ENCODE results near the gene BMAL1.

Gene BMAL1

GRCh38 chr11:13349046-13349445 lies 71.5 kb downstream of the BMAL1 start:
- H3K9me3 ChIP-seq (ENCODE audit: control insufficient read depth, low read length): no peaks in the 10 kb centered on the region
- H3K27me3 ChIP-seq (replicated peaks; ENCODE audit: control insufficient read depth, insufficient read depth, low read length, poor library complexity, severe bottlenecking): no peaks in the 10 kb centered on the region
- no peak overlapping the region for H3K4me3 ChIP-seq (ENCODE audit: insufficient read depth, low read depth, low read length, poor library complexity, severe bottlenecking)
- H3K27ac ChIP-seq (ENCODE audit: insufficient read depth, low read length, poor library complexity, severe bottlenecking): no peak overlapping the region
- peaks cover 11% of the 10 kb centered on the region for H3K4me1 ChIP-seq (ENCODE audit: control insufficient read depth, insufficient read depth, low read length, poor library complexity, severe bottlenecking)
- H3K36me3 ChIP-seq (ENCODE audit: control insufficient read depth, insufficient read depth, low read length): peaks cover 20% of the 10 kb centered on the region
- no peak for DNase-seq

DNA sequence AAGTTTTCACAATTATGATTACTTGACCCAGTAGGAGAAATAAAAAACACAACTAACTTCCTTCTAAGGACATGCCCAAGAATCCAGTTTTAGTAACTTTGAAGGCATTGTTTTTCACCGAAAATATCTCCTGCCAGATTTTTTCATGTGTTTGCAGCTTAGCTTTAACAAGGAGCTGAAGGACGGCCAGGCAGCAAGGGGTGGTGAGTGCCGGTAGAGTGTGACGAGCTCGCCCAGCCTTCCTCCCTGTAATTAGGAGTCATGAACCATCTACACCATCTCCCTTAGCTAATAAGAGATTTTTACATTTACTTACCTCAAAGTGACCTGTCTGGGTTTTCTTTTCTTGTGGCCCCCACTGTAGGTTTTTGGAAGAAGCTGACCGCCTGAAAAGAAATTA lies 72.0 kb downstream of the BMAL1 start:
- H3K36me3 ChIP-seq (ENCODE audit: control insufficient read depth, insufficient read depth, low read length): peaks cover 26% of the 10 kb centered on the region

GRCh38 chr11:13352711-13353110 lies 75.1 kb downstream of the BMAL1 start:
- H3K36me3 ChIP-seq (ENCODE audit: control insufficient read depth, insufficient read depth, low read length): peaks cover 47% of the 10 kb centered on the region
- DNase-seq: no peak

More for the DNA sequence above, 72.0 kb downstream of the BMAL1 start:
- Histone ChIP-seq H3K27me3 (replicated peaks; ENCODE audit: control insufficient read depth, insufficient read depth, low read length, poor library complexity, severe bottlenecking) (no peaks in the 10 kb centered on the region), H3K4me1 (ENCODE audit: control insufficient read depth, insufficient read depth, low read length, poor library complexity, severe bottlenecking) (peaks cover 11% of the 10 kb centered on the region), H3K4me3 (ENCODE audit: insufficient read depth, low read depth, low read length, poor library complexity, severe bottlenecking) (no peak overlapping the region), H3K27ac (ENCODE audit: insufficient read depth, low read length, poor library complexity, severe bottlenecking) (no peak overlapping the region), H3K9me3 (ENCODE audit: control insufficient read depth, low read length) (no peaks in the 10 kb centered on the region)
- DNase-seq: no peak

DNA sequence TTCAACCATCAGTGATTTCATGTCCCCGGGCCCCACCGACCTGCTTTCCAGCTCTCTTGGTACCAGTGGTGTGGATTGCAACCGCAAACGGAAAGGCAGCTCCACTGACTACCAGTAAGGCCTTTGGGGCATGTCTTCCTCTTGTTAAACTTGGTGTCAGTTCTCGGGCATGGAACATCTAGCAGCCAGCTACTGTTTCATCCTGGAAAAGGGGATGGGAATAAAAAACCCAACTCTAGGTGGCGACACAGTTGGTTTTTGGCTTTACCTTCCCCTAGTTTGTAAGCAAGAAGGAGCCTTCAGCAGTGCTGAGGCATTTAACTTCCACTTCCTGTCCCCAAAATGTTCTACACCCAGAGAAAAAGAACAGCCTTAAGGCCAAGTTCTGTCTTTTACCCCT lies 76.7 kb downstream of the BMAL1 start:
- DNase-seq: no peak
- Histone ChIP-seq H3K36me3 (ENCODE audit: control insufficient read depth, insufficient read depth, low read length) (peaks cover 62% of the 10 kb centered on the region), H3K9me3 (ENCODE audit: control insufficient read depth, low read length) (no peaks in the 10 kb centered on the region), H3K27me3 (replicated peaks; ENCODE audit: control insufficient read depth, insufficient read depth, low read length, poor library complexity, severe bottlenecking) (no peaks in the 10 kb centered on the region), H3K27ac (ENCODE audit: insufficient read depth, low read length, poor library complexity, severe bottlenecking) (no peak overlapping the region), H3K4me1 (ENCODE audit: control insufficient read depth, insufficient read depth, low read length, poor library complexity, severe bottlenecking) (no peaks in the 10 kb centered on the region), H3K4me3 (ENCODE audit: insufficient read depth, low read depth, low read length, poor library complexity, severe bottlenecking) (no peak overlapping the region)

More at GRCh38 chr11:13352711-13353110, 75.1 kb downstream of the BMAL1 start:
- Histone ChIP-seq H3K4me3 (ENCODE audit: insufficient read depth, low read depth, low read length, poor library complexity, severe bottlenecking) (no peak overlapping the region), H3K9me3 (ENCODE audit: control insufficient read depth, low read length) (no peaks in the 10 kb centered on the region), H3K27me3 (replicated peaks; ENCODE audit: control insufficient read depth, insufficient read depth, low read length, poor library complexity, severe bottlenecking) (no peaks in the 10 kb centered on the region), H3K4me1 (ENCODE audit: control insufficient read depth, insufficient read depth, low read length, poor library complexity, severe bottlenecking) (peaks cover 8% of the 10 kb centered on the region), H3K27ac (ENCODE audit: insufficient read depth, low read length, poor library complexity, severe bottlenecking) (no peak overlapping the region)

- H3K4me1 ChIP-seq (ENCODE audit: control insufficient read depth, insufficient read depth, low read length, poor library complexity, severe bottlenecking): no peaks in the 10 kb centered on the region
- no peaks in the 10 kb centered on the region for H3K27me3 ChIP-seq (replicated peaks; ENCODE audit: control insufficient read depth, insufficient read depth, low read length, poor library complexity, severe bottlenecking)
- H3K36me3 ChIP-seq (ENCODE audit: control insufficient read depth, insufficient read depth, low read length): peaks cover 67% of the 10 kb centered on the region
- no peak for DNase-seq
- no peaks in the 10 kb centered on the region for H3K9me3 ChIP-seq (ENCODE audit: control insufficient read depth, low read length)
- H3K27ac ChIP-seq (ENCODE audit: insufficient read depth, low read length, poor library complexity, severe bottlenecking): no peak overlapping the region
- no peak overlapping the region for H3K4me3 ChIP-seq (ENCODE audit: insufficient read depth, low read depth, low read length, poor library complexity, severe bottlenecking)
Observed at GRCh38 chr11:13355191-13355590, 77.6 kb downstream of the BMAL1 start.

- no peaks in the 10 kb centered on the region for H3K27me3 ChIP-seq (replicated peaks; ENCODE audit: control insufficient read depth, insufficient read depth, low read length, poor library complexity, severe bottlenecking)
- DNase-seq: no peak
- no peak overlapping the region for H3K4me3 ChIP-seq (ENCODE audit: insufficient read depth, low read depth, low read length, poor library complexity, severe bottlenecking)
- peaks cover 78% of the 10 kb centered on the region for H3K36me3 ChIP-seq (ENCODE audit: control insufficient read depth, insufficient read depth, low read length)
- H3K4me1 ChIP-seq (ENCODE audit: control insufficient read depth, insufficient read depth, low read length, poor library complexity, severe bottlenecking): no peaks in the 10 kb centered on the region
- H3K27ac ChIP-seq (ENCODE audit: insufficient read depth, low read length, poor library complexity, severe bottlenecking): no peak overlapping the region
- no peaks in the 10 kb centered on the region for H3K9me3 ChIP-seq (ENCODE audit: control insufficient read depth, low read length)
Observed at GRCh38 chr11:13357232-13357631, 79.6 kb downstream of the BMAL1 start.

GRCh38 chr11:13358596-13359270 lies 81.1 kb downstream of the BMAL1 start:
- H3K4me1 ChIP-seq (ENCODE audit: control insufficient read depth, insufficient read depth, low read length, poor library complexity, severe bottlenecking): no peaks in the 10 kb centered on the region
- H3K4me3 ChIP-seq (ENCODE audit: insufficient read depth, low read depth, low read length, poor library complexity, severe bottlenecking): no peak overlapping the region
- H3K27ac ChIP-seq (ENCODE audit: insufficient read depth, low read length, poor library complexity, severe bottlenecking): no peak overlapping the region
- H3K9me3 ChIP-seq (ENCODE audit: control insufficient read depth, low read length): no peaks in the 10 kb centered on the region
- H3K36me3 ChIP-seq (ENCODE audit: control insufficient read depth, insufficient read depth, low read length): peaks cover 89% of the 10 kb centered on the region
- DNase-seq: no peak
- no peaks in the 10 kb centered on the region for H3K27me3 ChIP-seq (replicated peaks; ENCODE audit: control insufficient read depth, insufficient read depth, low read length, poor library complexity, severe bottlenecking)

DNA sequence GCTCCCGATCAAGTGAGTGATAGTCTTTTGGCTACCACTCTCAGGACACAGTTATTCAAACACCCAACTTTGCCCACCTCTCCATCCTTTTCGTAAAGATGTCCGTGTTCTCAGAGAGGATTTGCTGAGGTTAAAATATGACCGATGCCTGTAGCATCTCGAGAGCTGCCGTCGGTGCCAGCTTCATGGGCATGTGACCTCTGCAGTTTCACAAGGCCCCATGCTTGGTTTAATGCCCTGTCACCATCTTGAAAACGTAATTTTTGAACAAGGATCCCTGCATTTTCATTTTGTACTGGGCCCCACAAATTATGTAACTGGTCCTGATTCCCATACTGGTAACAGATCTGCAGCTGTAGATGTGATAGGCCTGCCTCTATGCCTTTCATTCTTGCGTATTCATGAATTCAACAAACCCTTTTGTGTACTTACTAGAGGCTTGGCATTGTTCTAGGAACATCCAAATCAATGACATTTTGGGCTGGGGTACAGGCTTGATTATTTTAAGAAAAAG lies 85.1 kb downstream of the BMAL1 start:
- no peak overlapping the region for H3K4me3 ChIP-seq (ENCODE audit: insufficient read depth, low read depth, low read length, poor library complexity, severe bottlenecking)
- H3K27ac ChIP-seq (ENCODE audit: insufficient read depth, low read length, poor library complexity, severe bottlenecking): no peak overlapping the region
- H3K27me3 ChIP-seq (replicated peaks; ENCODE audit: control insufficient read depth, insufficient read depth, low read length, poor library complexity, severe bottlenecking): no peaks in the 10 kb centered on the region
- DNase-seq: no peak
- H3K36me3 ChIP-seq (ENCODE audit: control insufficient read depth, insufficient read depth, low read length): peaks cover 88% of the 10 kb centered on the region
- no peaks in the 10 kb centered on the region for H3K4me1 ChIP-seq (ENCODE audit: control insufficient read depth, insufficient read depth, low read length, poor library complexity, severe bottlenecking)
- H3K9me3 ChIP-seq (ENCODE audit: control insufficient read depth, low read length): no peaks in the 10 kb centered on the region

DNA sequence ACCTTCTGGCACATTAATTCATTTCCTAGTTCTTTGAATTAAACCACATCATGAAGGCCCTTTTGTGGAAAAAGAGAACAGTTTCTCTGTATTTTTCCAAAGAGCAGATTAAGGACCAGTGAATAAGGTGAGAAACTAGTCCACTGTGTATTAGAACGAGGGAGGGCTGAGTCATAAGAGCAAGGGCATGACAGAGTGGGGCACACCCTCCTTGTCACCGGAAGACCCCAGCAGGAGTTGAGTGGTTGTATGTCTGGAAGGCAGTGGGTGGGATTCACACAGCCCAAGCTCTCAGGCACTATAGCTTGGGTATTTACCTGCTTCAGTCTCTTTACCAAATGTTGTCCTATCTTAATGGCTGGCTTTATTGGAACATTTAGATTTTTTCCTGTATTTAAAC lies 86.8 kb downstream of the BMAL1 start:
- no peaks in the 10 kb centered on the region for H3K9me3 ChIP-seq (ENCODE audit: control insufficient read depth, low read length)
- H3K4me1 ChIP-seq (ENCODE audit: control insufficient read depth, insufficient read depth, low read length, poor library complexity, severe bottlenecking): no peaks in the 10 kb centered on the region
- DNase-seq: no peak
- H3K4me3 ChIP-seq (ENCODE audit: insufficient read depth, low read depth, low read length, poor library complexity, severe bottlenecking): no peak overlapping the region
- no peaks in the 10 kb centered on the region for H3K27me3 ChIP-seq (replicated peaks; ENCODE audit: control insufficient read depth, insufficient read depth, low read length, poor library complexity, severe bottlenecking)
- H3K27ac ChIP-seq (ENCODE audit: insufficient read depth, low read length, poor library complexity, severe bottlenecking): no peak overlapping the region
- peaks cover 89% of the 10 kb centered on the region for H3K36me3 ChIP-seq (ENCODE audit: control insufficient read depth, insufficient read depth, low read length)

GRCh38 chr11:13366266-13367026 lies 88.9 kb downstream of the BMAL1 start:
- no peaks in the 10 kb centered on the region for H3K9me3 ChIP-seq (ENCODE audit: control insufficient read depth, low read length)
- no peaks in the 10 kb centered on the region for H3K27me3 ChIP-seq (replicated peaks; ENCODE audit: control insufficient read depth, insufficient read depth, low read length, poor library complexity, severe bottlenecking)
- H3K27ac ChIP-seq (ENCODE audit: insufficient read depth, low read length, poor library complexity, severe bottlenecking): no peak overlapping the region
- no peak overlapping the region for H3K4me3 ChIP-seq (ENCODE audit: insufficient read depth, low read depth, low read length, poor library complexity, severe bottlenecking)
- peaks cover 90% of the 10 kb centered on the region for H3K36me3 ChIP-seq (ENCODE audit: control insufficient read depth, insufficient read depth, low read length)
- no peak for DNase-seq
- H3K4me1 ChIP-seq (ENCODE audit: control insufficient read depth, insufficient read depth, low read length, poor library complexity, severe bottlenecking): no peaks in the 10 kb centered on the region

Measured in effector memory CD4-positive, alpha-beta T cell (primary cell).